IMR-90 (cell line): ENCODE data around the gene FGD5. TPM values are rescaled to one million over a fixed set of nuclear protein-coding genes. Genes with fewer than 3 reads are reported as not detected.
A peak's percentile ranks its signal among the peaks of the same experiment; 100 is the strongest.

Experiments
- ATAC-seq: fragments of 200-7000 bp; cut with Tn5 transposase; 2 replicates; pipeline ENCODE4 v1.9.1; 2020; ENCODE audit warnings: low read depth, mild to moderate bottlenecking, moderate library complexity
- BruUV-seq: library from RNA; stranded (reverse); fragments of 400-500 nt; replicated peaks from 2 replicates; lab custom pipeline; 2021; lab: Mats Ljungman, UMichigan
- CTCF ChIA-PET: fragments of 300-600 bp; formaldehyde crosslinking; extraction: SDS; loops from one replicate; lab custom pipeline; 2021; ENCODE audit warnings: antibody characterized with exemption; lab: Yijun Ruan, JAX
- POLR2A ChIA-PET: fragments of 300-600 bp; sonication (Branson Sonifier 250); formaldehyde crosslinking; loops from one replicate; lab custom pipeline; 2022; ENCODE audit warnings: antibody characterized with exemption; ENCODE audit not compliant: unreplicated experiment; lab: Charles Lee
- DNase-seq: peaks from one replicate; pipeline ENCODE4 v3.0.0; 2013
- H2AFZ ChIP-seq: replicated peaks from 2 replicates; pipeline ENCODE3; 2013; ENCODE audit warnings: low read length, mild to moderate bottlenecking; ENCODE audit not compliant: poor library complexity
- H2AK5ac ChIP-seq: 2 replicates; pipeline ENCODE4 v1.6.1; 2013; ENCODE audit warnings: low read depth, low read length, inconsistent platforms
- H2AK9ac ChIP-seq: replicated peaks from 2 replicates; pipeline ENCODE3; 2013; ENCODE audit warnings: mild to moderate bottlenecking, low read depth, low read length, moderate library complexity; ENCODE audit not compliant: poor library complexity
- H2BK120ac ChIP-seq: 2 replicates; pipeline ENCODE4 v1.6.1; 2013; ENCODE audit warnings: low read depth, low read length, inconsistent platforms
- H2BK15ac ChIP-seq: 3 replicates; pipeline ENCODE4 v1.6.1; 2013; ENCODE audit warnings: low read depth, low read length, inconsistent platforms
- H2BK20ac ChIP-seq: 2 replicates; pipeline ENCODE4 v1.6.1; 2013; ENCODE audit warnings: low read depth, mild to moderate bottlenecking, inconsistent platforms, low read length, moderate library complexity
- H2BK5ac ChIP-seq: 2 replicates; pipeline ENCODE4 v1.6.1; 2013; ENCODE audit warnings: mild to moderate bottlenecking, low read depth, low read length, inconsistent platforms; ENCODE audit not compliant: poor library complexity, severe bottlenecking
- H3K14ac ChIP-seq: replicated peaks from 2 replicates; pipeline ENCODE4 v1.6.1; 2013; ENCODE audit warnings: low read depth, low read length, inconsistent platforms
- H3K18ac ChIP-seq: 2 replicates; pipeline ENCODE4 v1.6.1; 2013; ENCODE audit warnings: low read depth, low read length, control low read depth
- H3K23ac ChIP-seq: 2 replicates; pipeline ENCODE4 v1.6.1; 2013; ENCODE audit warnings: low read depth, low read length, inconsistent platforms
- H3K27ac ChIP-seq: 2 replicates; pipeline ENCODE4 v1.5.1; 2013; ENCODE audit warnings: mild to moderate bottlenecking, control low read depth, low read length; ENCODE audit not compliant: insufficient read depth
- H3K27me3 ChIP-seq: 2 replicates; pipeline ENCODE4 v1.6.1; 2013; ENCODE audit warnings: low read length; ENCODE audit not compliant: control insufficient read depth, insufficient read depth
- H3K36me3 ChIP-seq: 2 replicates; pipeline ENCODE4 v1.6.1; 2013; ENCODE audit warnings: low read length, mixed read lengths; ENCODE audit not compliant: control insufficient read depth, insufficient read depth
- H3K4ac ChIP-seq: 2 replicates; pipeline ENCODE4 v1.6.1; 2013; ENCODE audit warnings: low read depth, low read length, inconsistent platforms
- H3K4me1 ChIP-seq: 2 replicates; pipeline ENCODE4 v1.6.1; 2013; ENCODE audit warnings: low read length, mixed read lengths; ENCODE audit not compliant: control insufficient read depth, insufficient read depth
- H3K4me2 ChIP-seq: 2 replicates; pipeline ENCODE4 v1.6.1; 2013; ENCODE audit warnings: low read depth, mild to moderate bottlenecking, control low read depth, low read length, moderate library complexity
- H3K4me3 ChIP-seq: 2 replicates; pipeline ENCODE4 v1.5.1; 2013; ENCODE audit warnings: low read depth, mild to moderate bottlenecking, control low read depth, low read length, moderate library complexity; ENCODE audit not compliant: insufficient read depth
- H3K56ac ChIP-seq: 2 replicates; pipeline ENCODE4 v1.6.1; 2013; ENCODE audit warnings: low read length, inconsistent platforms; ENCODE audit not compliant: insufficient read depth; ENCODE audit errors: extremely low read depth
- H3K79me1 ChIP-seq, 2 experiments: 2 replicates each; pipeline ENCODE4 v1.6.1; 2013; ENCODE audit warnings: low read length in 2 of 2, inconsistent platforms in 1 of 2, low read depth in 1 of 2
- H3K9ac ChIP-seq: 2 replicates; pipeline ENCODE4 v1.6.1; 2013; ENCODE audit warnings: low read depth, low read length, control low read depth
- H3K9me1 ChIP-seq: 2 replicates; pipeline ENCODE4 v1.6.1; 2013; ENCODE audit warnings: low read length, inconsistent platforms; ENCODE audit not compliant: insufficient read depth
- H3K9me3 ChIP-seq: 2 replicates; pipeline ENCODE4 v1.6.1; 2013; ENCODE audit warnings: low read length; ENCODE audit not compliant: control insufficient read depth, insufficient read depth
- H4K20me1 ChIP-seq: 2 replicates; pipeline ENCODE4 v1.6.1; 2013; ENCODE audit warnings: low read length, inconsistent platforms; ENCODE audit not compliant: insufficient read depth
- H4K5ac ChIP-seq: 2 replicates; pipeline ENCODE4 v1.6.1; 2013; ENCODE audit warnings: mild to moderate bottlenecking, low read depth, low read length, control low read depth
- H4K8ac ChIP-seq, 2 experiments: 2 replicates each; pipeline ENCODE4 v1.6.1; 2013; ENCODE audit warnings: low read depth in 2 of 2, low read length in 2 of 2, control low read depth in 1 of 2, inconsistent platforms in 1 of 2
- H4K91ac ChIP-seq: 2 replicates; pipeline ENCODE4 v1.6.1; 2013; ENCODE audit warnings: low read depth, low read length, inconsistent platforms; ENCODE audit not compliant: insufficient read depth
- RAD21 ChIP-seq: IDR thresholded peaks from 2 replicates; pipeline ENCODE4 v1.6.1; 2012; ENCODE audit warnings: low read length, improper control_type of control experiment
- WGBS, 2 experiments: methylation state at CpG; one replicate each; pipeline versions ENCODE4 v1.1.5 to v1.1.7; 2013; ENCODE audit warnings: missing lambda C conversion rate in 2 of 2; ENCODE audit not compliant: insufficient read length in 1 of 2; ENCODE audit errors: extremely low coverage in 2 of 2; 5-methylcytosine and 5-hydroxymethylcytosine counted together
- dilution Hi-C: fragments of 300-500 bp; cut with HindIII; formaldehyde crosslinking; loops from one replicate; pipeline ENCODE4 v1.14.3; 2018; ENCODE audit warnings: low sequenced_read_pairs; ENCODE audit not compliant: unreplicated experiment
- in situ Hi-C: fragments of 300-500 bp; cut with MboI; formaldehyde crosslinking; loops from 3 replicates; pipeline ENCODE4 v1.14.3; 2019; ENCODE audit warnings: low sequenced_read_pairs, inconsistent platforms, mixed read lengths
- intact Hi-C: fragments of 100-400 bp; cut with micrococcal nuclease; formaldehyde crosslinking; loops from 2 replicates; pipeline ENCODE4 v1.10.0; 2022
- polyA plus RNA-seq, 3 experiments: library from polyadenylated mRNA; depleted of rRNA; stranded (reverse); fragments of >200 nt; gene quantifications; 2 replicates each; pipeline ENCODE4 v1.2.3, GENCODE V29; 2012; ENCODE audit warnings: low replicate concordance in 1 of 3
- total RNA-seq: library from RNA; depleted of rRNA; stranded (reverse); fragments of >200 nt; gene quantifications from 2 replicates; pipeline ENCODE4 v1.2.3, GENCODE V29; 2012

FGD5 gene
- total and polyA plus RNA-seq, 2 of the 4 experiments (the other 2 are of a cell fraction), result not detected

DNA sequence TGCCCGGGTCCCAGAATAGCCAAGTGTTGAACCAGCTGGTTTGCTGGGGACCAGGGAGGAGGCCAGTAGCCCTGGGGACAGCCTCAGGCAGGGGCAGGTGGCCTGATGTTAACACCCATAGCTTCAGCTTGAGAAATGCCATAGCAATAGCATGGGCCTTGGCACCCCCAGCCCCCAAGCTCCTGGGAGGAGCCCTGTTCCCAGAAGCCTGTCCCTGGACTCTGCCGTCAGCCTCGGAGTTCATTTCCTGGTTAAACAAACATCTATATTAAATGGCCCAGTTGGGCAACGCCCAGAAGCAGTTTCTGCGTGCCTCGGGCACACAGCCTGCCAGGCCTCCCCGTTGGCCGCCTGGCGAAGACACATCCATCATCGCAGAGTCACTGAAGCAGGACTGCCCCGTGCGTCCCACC is 58.2 kb downstream of the FGD5 start:
- no peak overlapping the region for H2AK9ac ChIP-seq
- no peak overlapping the region for H3K27ac ChIP-seq
- H3K27me3 ChIP-seq, result peaks cover 11% of the 10 kb centered on the region
- H3K14ac ChIP-seq, result no peak overlapping the region
- ChIA-PET POLR2A (no interaction called here), CTCF (no interaction called here)
- intact Hi-C loops, result no loop called here
- ATAC-seq (peak; percentile 40; the same call in 1 of the 2 replicates), DNase-seq (no peak)
- H2BK5ac ChIP-seq, result no peak overlapping the region
- no peak overlapping the region for H3K4me2 ChIP-seq
- no peaks in the 10 kb centered on the region for H3K36me3 ChIP-seq
- no peak overlapping the region for H3K18ac ChIP-seq
- H3K56ac ChIP-seq, result no peak overlapping the region
- H3K9me3 ChIP-seq, result no peaks in the 10 kb centered on the region
- H2AK5ac ChIP-seq, result no peak overlapping the region
- no peak overlapping the region for H2BK15ac ChIP-seq
- H3K9me1 ChIP-seq, result no peaks in the 10 kb centered on the region
- in situ Hi-C loops, result no loop called here
- no peaks in the 10 kb centered on the region for H3K79me1 ChIP-seq
- H4K20me1 ChIP-seq, result no peaks in the 10 kb centered on the region
- no peak overlapping the region for H3K23ac ChIP-seq
- H3K4me1 ChIP-seq, result no peaks in the 10 kb centered on the region
- no peak overlapping the region for H3K9ac ChIP-seq
- 17% methylated on average over 2 of the region's 12 CpGs; no CpG with 5 or more reads in 1 of the 2 experiments for WGBS, 2 experiments
- no peak overlapping the region for H3K4me3 ChIP-seq
- peak overlapping the region; percentile 0 for H2AFZ ChIP-seq
- H2BK20ac ChIP-seq, result no peak overlapping the region
- no peak for TF ChIP-seq RAD21
- H4K8ac ChIP-seq, result no peak overlapping the region
- no TSS peak for BruUV-seq
- no peak overlapping the region for H2BK120ac ChIP-seq
- H4K91ac ChIP-seq, result no peak overlapping the region
- dilution Hi-C loops, result no loop called here
- H4K5ac ChIP-seq, result no peak overlapping the region
- no peak overlapping the region for H3K4ac ChIP-seq
